ENCODE measurements around the gene FOXB1.

FOXB1 gene

DNA sequence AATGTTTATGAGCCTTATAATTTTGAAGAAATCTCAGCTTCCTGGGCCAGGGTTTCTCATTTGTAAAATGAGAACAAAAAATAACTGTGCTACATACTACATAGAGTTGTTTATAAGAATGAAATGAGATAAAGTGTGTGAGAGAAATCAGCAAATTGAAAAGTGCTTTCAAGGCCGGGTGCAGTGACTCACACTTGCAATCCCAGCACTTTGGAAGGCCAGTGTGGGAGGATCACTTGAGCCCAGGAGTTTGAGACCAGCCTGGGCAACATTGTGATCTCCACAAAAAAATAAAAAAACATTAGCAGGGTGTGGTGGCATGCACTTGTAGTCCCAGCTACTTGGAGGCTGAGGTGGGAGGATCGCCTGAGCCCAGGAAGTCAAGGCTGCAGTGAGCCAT, 22.4 kb downstream of the FOXB1 start:
- TF ChIP-seq, protein P1, sequence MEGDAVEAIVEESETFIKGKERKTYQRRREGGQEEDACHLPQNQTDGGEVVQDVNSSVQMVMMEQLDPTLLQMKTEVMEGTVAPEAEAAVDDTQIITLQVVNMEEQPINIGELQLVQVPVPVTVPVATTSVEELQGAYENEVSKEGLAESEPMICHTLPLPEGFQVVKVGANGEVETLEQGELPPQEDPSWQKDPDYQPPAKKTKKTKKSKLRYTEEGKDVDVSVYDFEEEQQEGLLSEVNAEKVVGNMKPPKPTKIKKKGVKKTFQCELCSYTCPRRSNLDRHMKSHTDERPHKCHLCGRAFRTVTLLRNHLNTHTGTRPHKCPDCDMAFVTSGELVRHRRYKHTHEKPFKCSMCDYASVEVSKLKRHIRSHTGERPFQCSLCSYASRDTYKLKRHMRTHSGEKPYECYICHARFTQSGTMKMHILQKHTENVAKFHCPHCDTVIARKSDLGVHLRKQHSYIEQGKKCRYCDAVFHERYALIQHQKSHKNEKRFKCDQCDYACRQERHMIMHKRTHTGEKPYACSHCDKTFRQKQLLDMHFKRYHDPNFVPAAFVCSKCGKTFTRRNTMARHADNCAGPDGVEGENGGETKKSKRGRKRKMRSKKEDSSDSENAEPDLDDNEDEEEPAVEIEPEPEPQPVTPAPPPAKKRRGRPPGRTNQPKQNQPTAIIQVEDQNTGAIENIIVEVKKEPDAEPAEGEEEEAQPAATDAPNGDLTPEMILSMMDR (conservative IDR thresholded peaks at IDR 0.05; ENCODE audit: low read length) = no peak
- DNase-seq (ENCODE audit: low read depth) = no peak
- H3K4me3 ChIP-seq (ENCODE audit: low read length) = no peak overlapping the region

DNA sequence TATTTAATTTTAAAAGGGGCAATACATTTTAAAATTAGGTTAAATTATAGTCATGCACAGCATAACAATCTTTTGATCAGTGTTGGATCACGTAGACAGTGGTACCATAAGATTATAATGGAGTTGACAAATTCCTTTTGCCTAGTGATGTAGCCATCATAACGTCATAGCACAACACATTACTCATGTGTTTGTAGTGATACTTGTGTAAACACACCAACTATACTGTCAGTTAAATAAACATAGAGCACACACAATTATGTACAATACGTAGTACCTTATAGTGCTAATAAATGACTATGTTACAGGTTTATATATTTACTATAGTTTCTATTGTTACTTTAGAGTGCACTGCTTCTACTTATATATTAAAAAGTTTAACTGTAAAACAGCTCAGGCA, 31.2 kb downstream of the FOXB1 start:
- TF ChIP-seq, protein P1 (conservative IDR thresholded peaks at IDR 0.05; ENCODE audit: low read length) = no peak
- no peak for DNase-seq (ENCODE audit: low read depth)
- H3K4me3 ChIP-seq (ENCODE audit: low read length) = no peak overlapping the region

DNA sequence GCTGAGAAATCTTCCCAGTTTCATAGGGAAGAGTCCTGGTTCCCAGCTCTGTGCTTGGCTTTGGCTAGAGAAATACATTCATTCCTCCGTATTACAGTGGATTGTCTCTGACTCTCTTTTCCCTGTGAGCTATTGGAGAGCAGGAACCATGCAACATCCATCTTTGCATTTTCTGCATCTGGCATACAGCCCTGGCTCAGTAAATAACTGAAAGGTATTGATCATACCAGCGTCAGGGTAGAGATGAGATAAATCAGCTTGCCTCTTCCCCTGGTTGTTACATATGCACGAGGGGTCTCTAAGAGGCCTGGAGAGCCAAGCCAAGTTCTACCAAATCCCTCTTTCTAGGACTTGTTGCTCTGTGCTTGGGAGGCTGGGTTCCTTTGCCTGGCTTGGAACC, 35.2 kb downstream of the FOXB1 start:
- no peak overlapping the region for H3K4me3 ChIP-seq (ENCODE audit: low read length)
- no peak for DNase-seq (ENCODE audit: low read depth)
- TF ChIP-seq, protein P1 (conservative IDR thresholded peaks at IDR 0.05; ENCODE audit: low read length) = no peak

DNA sequence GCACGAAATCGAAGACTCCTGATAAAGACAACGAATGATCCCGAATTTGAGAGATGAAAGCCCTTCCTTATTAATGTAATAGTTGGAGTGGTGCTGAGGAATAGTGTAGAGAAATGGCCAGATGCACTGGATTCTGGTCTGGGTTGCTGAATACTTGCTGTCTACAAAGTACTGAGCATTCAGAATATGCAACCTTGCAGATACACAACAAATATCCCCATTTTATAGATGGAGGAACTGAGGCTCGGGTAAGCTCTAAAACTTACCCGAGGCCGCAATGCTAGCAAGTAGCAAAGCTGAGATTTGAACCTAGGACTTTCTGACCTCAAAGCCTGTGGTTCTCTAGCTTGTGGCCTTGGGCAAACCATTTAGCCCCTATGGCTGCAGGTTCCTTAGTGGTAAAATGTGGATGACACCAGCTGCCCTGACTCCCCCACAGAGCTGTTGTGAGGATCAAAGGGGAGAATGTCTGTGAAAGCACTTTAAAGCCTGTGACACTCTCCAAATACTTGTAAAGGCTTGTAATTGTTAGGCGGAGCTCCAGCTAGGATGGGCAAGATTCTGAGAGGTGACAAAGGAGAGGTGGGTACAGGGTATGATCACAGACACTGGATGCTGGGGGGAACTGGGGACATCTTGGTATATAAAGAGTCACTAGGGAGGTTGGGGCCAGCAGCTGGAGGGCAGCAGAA, 39.8 kb downstream of the FOXB1 start:
- H3K4me3 ChIP-seq (ENCODE audit: low read length) = no peak overlapping the region
- DNase-seq (ENCODE audit: low read depth) = no peak
- TF ChIP-seq, protein P1 (conservative IDR thresholded peaks at IDR 0.05; ENCODE audit: low read length) = no peak

DNA sequence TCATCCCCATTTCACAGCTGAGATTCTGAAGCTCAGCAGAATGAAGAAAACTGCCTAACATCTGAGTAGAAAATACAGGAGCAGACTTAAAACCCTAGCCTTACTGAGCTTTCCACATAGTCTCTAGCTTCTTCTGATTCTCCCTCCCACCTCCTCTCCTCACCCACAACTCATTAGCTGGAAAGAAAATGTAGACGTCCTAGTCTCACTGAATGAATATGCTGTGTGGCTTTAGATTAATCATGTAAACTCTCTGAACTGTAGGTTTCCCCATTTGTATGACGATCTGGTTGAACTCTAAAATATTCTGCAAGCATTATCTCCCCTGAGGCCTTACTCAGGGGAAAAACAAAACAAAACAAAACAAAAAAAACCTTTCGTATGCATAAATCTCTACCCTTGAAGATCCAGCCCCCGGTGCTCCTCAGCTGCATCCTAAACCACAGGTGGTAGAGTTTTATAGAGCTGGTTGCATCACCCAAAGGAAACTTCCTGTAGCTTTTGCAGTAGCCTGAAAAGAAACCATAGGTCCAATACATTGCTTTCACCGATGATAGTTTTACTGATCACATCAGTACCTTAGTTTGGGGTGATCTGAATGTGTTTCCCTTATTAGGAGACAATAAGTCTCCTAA, 40.6 kb downstream of the FOXB1 start:
- DNase-seq (ENCODE audit: low read depth) = no peak
- TF ChIP-seq, protein P1 (conservative IDR thresholded peaks at IDR 0.05; ENCODE audit: low read length) = no peak
- H3K4me3 ChIP-seq (ENCODE audit: low read length) = no peak overlapping the region

DNA sequence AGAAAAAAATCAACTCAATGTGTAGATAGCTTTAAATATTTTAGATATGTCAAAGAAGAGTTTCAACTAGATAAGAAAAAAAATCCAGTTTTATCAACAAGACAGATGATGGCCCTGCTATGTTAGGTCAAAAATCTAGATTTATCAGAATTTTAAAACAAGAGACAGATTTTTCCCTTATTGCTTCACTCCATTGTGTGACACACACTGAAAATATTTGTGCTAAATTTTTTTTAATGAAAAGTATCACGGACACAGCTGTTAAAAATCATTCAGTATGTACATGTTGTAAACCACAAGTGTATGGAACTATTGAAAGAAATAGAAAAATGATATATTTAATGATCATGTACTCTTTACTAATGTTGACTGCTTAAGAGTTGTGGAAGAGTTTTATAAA, 43.6 kb downstream of the FOXB1 start:
- TF ChIP-seq, protein P1 (conservative IDR thresholded peaks at IDR 0.05; ENCODE audit: low read length) = no peak
- DNase-seq (ENCODE audit: low read depth) = peak; percentile 22

DNA sequence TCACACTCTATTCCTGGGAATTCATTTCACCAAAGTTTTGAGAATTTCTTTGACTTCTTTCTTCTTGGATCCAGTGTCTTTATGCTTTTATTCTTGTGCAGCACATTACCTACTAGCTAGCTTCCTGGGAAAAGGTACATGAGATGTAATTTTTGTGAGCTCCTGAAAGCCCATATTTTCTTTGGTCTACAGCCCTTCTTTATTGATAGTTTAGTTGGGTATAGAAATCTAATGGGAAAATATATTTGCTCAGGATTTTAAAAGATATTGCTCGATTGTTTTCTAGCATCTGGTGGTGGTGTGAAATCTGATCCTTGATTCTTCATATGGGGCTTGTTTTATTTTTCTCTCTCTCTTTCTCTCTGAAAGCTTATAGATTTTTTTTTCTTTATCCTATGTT, 45.8 kb downstream of the FOXB1 start:
- TF ChIP-seq, protein P1 (conservative IDR thresholded peaks at IDR 0.05; ENCODE audit: low read length) = no peak
- H3K4me3 ChIP-seq (ENCODE audit: low read length) = no peak overlapping the region
- no peak for DNase-seq (ENCODE audit: low read depth)

More for the DNA sequence above, 43.6 kb downstream of the FOXB1 start:
- H3K4me3 ChIP-seq (ENCODE audit: low read length) = no peak overlapping the region

All from AG10803 (cell line).